ENCODE data around the gene NEUROD1.

The NEUROD1 gene

GRCh38 chr2:181632733-181633401 is 47.5 kb downstream of the NEUROD1 start:
- DNase-seq = no peak

- DNase-seq = no peak
Observed at GRCh38 chr2:181628590-181629585, 51.4 kb downstream of the NEUROD1 start.

- DNase-seq = no peak
Observed at GRCh38 chr2:181627545-181627944, 52.8 kb downstream of the NEUROD1 start.

GRCh38 chr2:181626671-181627070 is 53.6 kb downstream of the NEUROD1 start:
- DNase-seq = no peak
